ENCODE measurements around the gene FANCI. TPM values are rescaled to one million over a fixed set of nuclear protein-coding genes. Genes with fewer than 3 reads are reported as not detected.

The FANCI gene
- total and polyA plus RNA-seq, 8 donors, result 5.7 to 43.8 (median 9.1) TPM

GRCh38 chr15:89309993-89310392 is 66.2 kb downstream of the FANCI start:
- 32 to 61% (median 49%) methylated on average over 2 of the region's 2 CpGs for WGBS, 5 donors
- intact Hi-C loops (cut with DNase I; ENCODE audit: low total_unique reads), result no loop called here

GRCh38 chr15:89315375-89315929 is 71.7 kb downstream of the FANCI start:
- no peaks in the 10 kb centered on the region for H3K27me3 ChIP-seq
- 62 to 74% (median 67%) methylated on average over 2 of the region's 2 CpGs for WGBS, 5 donors
- H3K27ac ChIP-seq, result no peak overlapping the region
- peaks cover 55 to 71% (median 65%) of the 10 kb centered on the region in 4 donors for H3K36me3 ChIP-seq
- DNase-seq, result no peak
- no peak overlapping the region for H3K4me3 ChIP-seq
- H3K4me1 ChIP-seq, result no peaks in the 10 kb centered on the region
- intact Hi-C loops (cut with DNase I; ENCODE audit: low total_unique reads), result no loop called here
- H3K9me3 ChIP-seq, result no peaks in the 10 kb centered on the region
- TF ChIP-seq POLR2AphosphoS5 (IDR thresholded peaks at IDR 0.05) (no peak), POLR2A (IDR thresholded peaks at IDR 0.05) (no peak), CTCF (IDR thresholded peaks at IDR 0.05) (no peak), EP300 (IDR thresholded peaks at IDR 0.05) (no peak)

More at GRCh38 chr15:89309993-89310392, 66.2 kb downstream of the FANCI start:
- no peaks in the 10 kb centered on the region for H3K4me1 ChIP-seq
- H3K27ac ChIP-seq, result no peak overlapping the region
- no peak for DNase-seq
- no peaks in the 10 kb centered on the region for H3K9me3 ChIP-seq
- no peak overlapping the region for H3K4me3 ChIP-seq
- TF ChIP-seq CTCF (IDR thresholded peaks at IDR 0.05) (no peak), POLR2AphosphoS5 (IDR thresholded peaks at IDR 0.05) (no peak), EP300 (IDR thresholded peaks at IDR 0.05) (no peak), POLR2A (IDR thresholded peaks at IDR 0.05) (no peak)
- H3K27me3 ChIP-seq, result no peaks in the 10 kb centered on the region
- peaks cover 1 to 16% (median 11%) of the 10 kb centered on the region in 4 donors for H3K36me3 ChIP-seq

DNA sequence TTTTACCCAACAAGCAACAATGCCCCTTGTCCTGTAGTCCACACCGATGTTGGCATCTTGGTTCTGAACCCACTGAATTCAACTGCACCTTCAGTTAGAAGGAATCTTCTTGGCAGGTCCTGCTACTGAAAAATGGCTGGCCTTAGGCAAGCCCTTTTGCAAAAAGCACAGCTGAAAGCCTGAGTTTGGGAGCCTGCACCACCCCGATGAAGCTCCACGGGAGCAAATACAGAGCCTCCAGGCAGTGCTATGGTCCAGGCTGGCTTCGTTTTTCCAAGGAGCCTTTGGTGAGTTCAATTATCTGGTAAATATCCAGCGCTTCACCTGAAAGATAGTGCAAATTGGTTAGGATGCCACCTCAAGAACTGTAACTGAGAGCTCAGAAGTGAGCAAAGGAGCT is 72.7 kb downstream of the FANCI start:
- intact Hi-C loops (cut with DNase I; ENCODE audit: low total_unique reads), result no loop called here
- no peaks in the 10 kb centered on the region for H3K9me3 ChIP-seq
- H3K4me3 ChIP-seq, result no peak overlapping the region
- H3K27ac ChIP-seq, result no peak overlapping the region
- TF ChIP-seq POLR2AphosphoS5 (IDR thresholded peaks at IDR 0.05), result no peak
- no peak for TF ChIP-seq EP300 (IDR thresholded peaks at IDR 0.05)
- TF ChIP-seq POLR2A (IDR thresholded peaks at IDR 0.05), result no peak
- TF ChIP-seq CTCF (IDR thresholded peaks at IDR 0.05), result no peak
- no peaks in the 10 kb centered on the region for H3K27me3 ChIP-seq
- peaks cover 0 to 3% (median 0%) of the 10 kb centered on the region in 4 donors for H3K4me1 ChIP-seq
- DNase-seq, result no peak
- whole genome bisulfite sequencing, 5 donors, result 87 to 95% (median 92%) methylated on average over 5 of the region's 5 CpGs
- H3K36me3 ChIP-seq, result peaks cover 65 to 81% (median 76%) of the 10 kb centered on the region in 4 donors

- H3K36me3 ChIP-seq, result peaks cover 73 to 89% (median 83%) of the 10 kb centered on the region in 4 donors
- H3K4me1 ChIP-seq, result peaks cover 0 to 10% (median 0%) of the 10 kb centered on the region in 4 donors
- intact Hi-C loops (cut with DNase I; ENCODE audit: low total_unique reads), result no loop called here
- H3K9me3 ChIP-seq, result no peaks in the 10 kb centered on the region
- H3K27ac ChIP-seq, result no peak overlapping the region
- no peaks in the 10 kb centered on the region for H3K27me3 ChIP-seq
- TF ChIP-seq POLR2AphosphoS5 (IDR thresholded peaks at IDR 0.05), result no peak
- TF ChIP-seq POLR2A (IDR thresholded peaks at IDR 0.05), result no peak
- TF ChIP-seq EP300 (IDR thresholded peaks at IDR 0.05), result no peak
- TF ChIP-seq CTCF (IDR thresholded peaks at IDR 0.05), result no peak
- no peak for DNase-seq
- WGBS, 5 donors, result 73 to 85% (median 77%) methylated on average over 4 of the region's 4 CpGs
- H3K4me3 ChIP-seq, result no peak overlapping the region
Measured at GRCh38 chr15:89317186-89317720, 73.5 kb downstream of the FANCI start.
